DOHH2 (cell line): ENCODE data around the gene TAGLN3.

ENCODE experiments used
- EZH2phosphoT487 ChIP-seq: fragments of 200-600 bp; sonication (generic); IDR thresholded peaks from 2 replicates; pipeline ENCODE4 v1.6.1; 2017; ENCODE audit warnings: borderline replicate concordance, mild to moderate bottlenecking, antibody characterized with exemption, low read length, moderate library complexity, mixed read lengths
- TF ChIP-seq, protein P1 (sequence below): fragments of 200-600 bp; sonication (generic); IDR thresholded peaks from one replicate; pipeline ENCODE4 v1.5.1; 2014; ENCODE audit warnings: antibody characterized with exemption, mild to moderate bottlenecking, low read depth, low read length; ENCODE audit not compliant: poor library complexity, severe bottlenecking

DNA sequence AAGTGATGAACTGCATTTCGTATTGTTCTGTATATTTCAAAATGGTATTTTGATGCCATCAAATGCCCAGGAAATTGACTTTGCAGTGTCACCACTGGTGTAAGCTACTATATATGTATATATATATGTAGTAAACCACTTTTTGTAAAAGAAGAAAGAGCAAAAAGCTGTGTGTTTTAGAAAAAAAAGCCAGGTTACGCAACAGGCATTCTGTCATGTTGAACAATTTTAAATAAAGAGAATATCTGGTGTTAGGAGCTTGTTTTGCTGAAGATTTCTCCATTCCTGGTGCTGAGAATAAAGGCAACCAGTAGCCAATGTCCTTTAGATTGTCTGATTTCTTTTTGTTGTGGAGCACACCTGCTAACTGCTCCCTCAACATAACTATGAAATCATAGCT, 23.6 kb upstream of the TAGLN3 start:
- TF ChIP-seq, protein P1, sequence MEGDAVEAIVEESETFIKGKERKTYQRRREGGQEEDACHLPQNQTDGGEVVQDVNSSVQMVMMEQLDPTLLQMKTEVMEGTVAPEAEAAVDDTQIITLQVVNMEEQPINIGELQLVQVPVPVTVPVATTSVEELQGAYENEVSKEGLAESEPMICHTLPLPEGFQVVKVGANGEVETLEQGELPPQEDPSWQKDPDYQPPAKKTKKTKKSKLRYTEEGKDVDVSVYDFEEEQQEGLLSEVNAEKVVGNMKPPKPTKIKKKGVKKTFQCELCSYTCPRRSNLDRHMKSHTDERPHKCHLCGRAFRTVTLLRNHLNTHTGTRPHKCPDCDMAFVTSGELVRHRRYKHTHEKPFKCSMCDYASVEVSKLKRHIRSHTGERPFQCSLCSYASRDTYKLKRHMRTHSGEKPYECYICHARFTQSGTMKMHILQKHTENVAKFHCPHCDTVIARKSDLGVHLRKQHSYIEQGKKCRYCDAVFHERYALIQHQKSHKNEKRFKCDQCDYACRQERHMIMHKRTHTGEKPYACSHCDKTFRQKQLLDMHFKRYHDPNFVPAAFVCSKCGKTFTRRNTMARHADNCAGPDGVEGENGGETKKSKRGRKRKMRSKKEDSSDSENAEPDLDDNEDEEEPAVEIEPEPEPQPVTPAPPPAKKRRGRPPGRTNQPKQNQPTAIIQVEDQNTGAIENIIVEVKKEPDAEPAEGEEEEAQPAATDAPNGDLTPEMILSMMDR: no peak
- TF ChIP-seq EZH2phosphoT487: no peak
